Measurements from ENCODE around the gene GIPC2.
"Not testable (repeated sequence)": the region's sequence is repeated elsewhere in the genome, so short reads cannot be mapped to it uniquely, and the experiment has no call there.

The GIPC2 gene

DNA sequence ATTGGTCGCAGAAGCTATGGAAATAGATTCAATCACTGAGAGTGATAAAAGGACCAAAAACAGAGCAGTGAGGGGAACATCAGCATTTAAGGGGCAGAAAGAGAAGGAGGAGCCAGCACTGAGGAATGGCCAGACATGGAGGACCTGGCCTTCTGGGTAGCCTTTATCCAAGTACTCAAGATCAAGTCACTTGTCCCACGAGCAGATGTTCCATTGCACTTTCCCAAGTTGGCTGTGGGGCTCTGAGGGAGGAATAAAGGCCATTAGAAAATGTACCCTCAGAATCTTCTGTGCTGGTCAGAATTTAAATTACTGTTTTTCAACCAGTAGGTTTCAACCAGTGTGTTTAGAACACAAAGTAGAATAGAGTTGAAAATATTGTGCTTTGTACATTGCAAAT lies 55.3 kb downstream of the GIPC2 start:
- DNase-seq: no peak

DNA sequence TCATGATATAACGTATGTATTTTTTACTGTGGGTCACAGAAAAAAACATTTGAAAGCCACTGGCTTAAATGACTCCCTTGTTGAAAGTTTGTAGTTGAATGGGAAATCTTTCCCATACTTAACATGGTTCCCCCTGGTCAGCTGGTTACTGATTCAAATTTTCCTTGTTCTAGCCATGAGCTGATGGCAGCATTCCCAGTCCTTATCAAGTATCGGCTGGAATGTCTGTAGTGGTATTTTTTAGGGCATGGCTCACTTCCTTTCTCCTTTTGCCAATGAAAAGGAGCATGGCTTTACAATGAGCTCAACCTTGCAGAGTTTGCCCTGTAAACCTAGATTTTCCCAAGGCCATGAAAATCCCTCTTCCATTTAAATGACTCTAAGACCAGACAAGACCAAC lies 55.7 kb downstream of the GIPC2 start:
- DNase-seq: no peak

- DNase-seq: no peak
These were observed 56.3 kb downstream of the GIPC2 start for GRCh38 chr1:78102082-78102481.

GRCh38 chr1:78102916-78103315 lies 57.1 kb downstream of the GIPC2 start:
- DNase-seq: no peak

- DNase-seq: no peak
These were observed 58.6 kb downstream of the GIPC2 start for GRCh38 chr1:78104322-78104721.

- not testable (repeated sequence) for DNase-seq
These were observed 63.9 kb downstream of the GIPC2 start for GRCh38 chr1:78109659-78110058.

- DNase-seq: no peak
These were observed 67.6 kb downstream of the GIPC2 start for GRCh38 chr1:78113156-78113916.

GRCh38 chr1:78114034-78114956 lies 68.5 kb downstream of the GIPC2 start:
- peak; percentile 73 for DNase-seq

DNA sequence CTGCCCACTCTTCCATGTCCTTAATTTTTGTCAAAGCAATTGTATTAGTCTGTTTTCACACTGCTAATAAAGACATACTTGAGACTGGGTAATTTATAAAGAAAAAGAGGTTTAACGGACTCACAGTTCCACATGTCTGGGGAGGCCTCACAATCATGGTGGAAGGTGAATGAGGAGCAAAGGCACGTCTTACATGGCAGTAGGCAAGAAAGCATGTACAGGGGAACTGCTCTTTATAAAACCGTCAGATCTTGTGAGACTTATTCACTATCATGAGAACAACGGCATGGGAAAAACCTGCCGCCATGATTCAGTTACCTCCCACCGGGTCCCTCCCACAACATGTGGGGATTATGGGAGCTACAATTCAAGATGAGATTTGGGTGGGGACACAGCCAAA lies 74.7 kb downstream of the GIPC2 start:
- DNase-seq: not testable (repeated sequence)

DNA sequence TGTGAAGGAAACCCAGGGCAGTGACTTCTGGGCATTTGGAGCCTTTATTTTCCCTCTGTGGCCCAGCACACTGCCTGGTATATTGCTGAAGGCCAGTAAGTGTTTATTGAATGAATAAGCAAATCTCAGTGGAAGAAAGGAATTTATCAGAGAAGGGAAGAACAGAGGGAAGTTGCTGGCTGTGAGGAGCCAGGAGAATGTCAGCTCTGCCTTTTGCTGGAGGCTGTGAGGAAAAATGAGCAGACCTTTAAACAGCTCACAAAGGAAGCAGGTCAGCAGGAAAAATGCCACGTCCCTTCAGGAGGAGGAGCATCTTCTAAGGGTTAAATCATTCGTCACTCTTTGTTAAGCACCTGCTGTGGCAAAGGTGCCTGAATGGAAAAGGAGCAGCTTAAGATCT lies 75.9 kb downstream of the GIPC2 start:
- DNase-seq: no peak

- DNase-seq: no peak
These were observed 76.6 kb downstream of the GIPC2 start for GRCh38 chr1:78122389-78122788.

DNA sequence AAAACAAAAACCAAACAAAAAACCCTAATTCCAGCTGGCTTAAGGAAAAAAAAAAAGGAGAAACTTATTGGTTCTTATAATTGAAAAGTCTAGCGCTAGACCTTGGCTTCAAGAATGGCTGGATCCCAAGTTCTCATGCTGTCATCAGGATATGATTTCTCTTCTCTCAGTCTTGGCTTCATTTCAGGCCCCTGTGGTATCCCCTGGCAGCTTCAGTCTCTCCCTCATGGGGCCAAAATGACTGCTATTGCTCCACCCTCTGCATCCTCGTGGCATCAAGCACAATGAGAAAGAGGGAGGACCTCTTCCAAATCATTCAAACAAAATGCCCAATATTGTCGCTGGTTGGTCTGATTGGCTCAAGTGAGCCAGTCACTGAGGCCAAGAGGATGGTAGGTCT lies 80.7 kb downstream of the GIPC2 start:
- DNase-seq: no peak

- no peak for DNase-seq
These were observed 86.6 kb downstream of the GIPC2 start for GRCh38 chr1:78132174-78132947.

GRCh38 chr1:78132948-78133322 lies 87.2 kb downstream of the GIPC2 start:
- no peak for DNase-seq

DNA sequence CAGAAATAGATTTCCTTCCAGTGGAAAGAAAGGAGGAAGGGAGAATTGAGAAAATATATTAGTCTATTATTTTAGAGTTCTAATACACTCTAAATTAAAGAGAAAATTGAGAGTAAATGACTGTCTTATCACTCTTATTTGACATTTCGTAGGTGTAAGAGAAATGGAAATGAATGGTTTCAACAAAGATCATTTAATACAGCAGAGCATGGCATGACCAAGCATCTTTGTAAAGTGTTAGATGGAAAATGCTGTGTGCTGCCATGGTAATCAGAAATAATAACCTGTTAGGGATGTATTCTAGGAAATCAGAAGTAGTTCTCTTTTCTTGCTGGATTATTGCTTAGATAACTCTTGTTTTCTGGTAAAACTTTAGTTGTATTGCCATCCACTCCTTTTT lies 90.9 kb downstream of the GIPC2 start:
- DNase-seq: no peak

DNA sequence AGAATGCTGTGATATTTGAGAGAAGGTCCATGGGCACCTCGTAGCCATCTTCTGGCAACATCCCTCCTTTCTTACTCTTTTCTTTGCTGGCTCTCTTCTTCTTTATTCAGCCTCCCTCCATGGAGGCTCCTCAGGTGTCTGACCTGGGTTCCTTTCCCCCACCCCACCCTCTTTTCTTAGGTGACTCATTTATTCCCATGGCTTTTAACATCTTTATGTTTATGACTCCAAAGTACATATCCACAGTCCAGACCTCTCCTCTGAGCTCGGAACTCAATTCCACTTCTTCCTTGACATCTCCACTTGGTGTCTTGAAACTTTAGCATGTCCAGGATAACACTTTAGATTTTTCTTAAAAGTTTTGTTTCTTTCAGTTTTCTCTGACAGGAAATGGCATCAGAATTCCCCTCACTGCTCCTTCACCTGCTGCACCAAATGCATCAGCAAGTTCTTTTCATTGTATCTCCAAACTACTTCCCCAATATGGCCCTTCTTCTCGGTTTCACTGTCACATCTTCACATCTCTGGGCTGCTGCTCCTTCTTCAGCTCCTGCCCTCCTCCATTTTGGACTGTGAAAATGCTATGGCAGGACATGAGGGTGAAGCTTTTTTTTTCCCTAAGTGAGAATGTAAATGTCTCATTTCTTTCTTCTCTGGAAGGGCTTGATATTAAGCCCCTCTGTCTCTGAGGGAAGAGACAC lies 95.9 kb downstream of the GIPC2 start:
- DNase-seq: no peak

GRCh38 chr1:78142736-78143135 lies 97.0 kb downstream of the GIPC2 start:
- no peak for DNase-seq

DNA sequence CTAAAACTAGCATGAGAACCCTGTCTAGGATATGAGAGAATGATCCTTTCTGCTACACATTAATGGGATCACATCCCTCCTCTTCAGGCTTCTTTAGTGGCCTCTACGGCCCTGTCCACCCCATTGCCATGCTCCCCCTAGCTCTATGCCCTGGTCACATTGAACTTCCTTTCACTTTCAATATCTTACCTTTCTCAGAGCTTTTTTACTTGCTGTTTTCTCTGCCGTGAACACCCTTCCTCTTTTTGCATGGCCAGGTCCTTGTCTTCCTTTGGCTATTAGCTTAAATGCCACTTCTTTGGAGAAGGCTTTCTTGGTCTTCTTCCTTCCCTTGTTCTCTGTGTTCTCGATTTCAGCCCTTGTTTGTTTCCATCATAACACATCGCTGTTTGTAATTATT lies 97.4 kb downstream of the GIPC2 start:
- no peak for DNase-seq

DNA sequence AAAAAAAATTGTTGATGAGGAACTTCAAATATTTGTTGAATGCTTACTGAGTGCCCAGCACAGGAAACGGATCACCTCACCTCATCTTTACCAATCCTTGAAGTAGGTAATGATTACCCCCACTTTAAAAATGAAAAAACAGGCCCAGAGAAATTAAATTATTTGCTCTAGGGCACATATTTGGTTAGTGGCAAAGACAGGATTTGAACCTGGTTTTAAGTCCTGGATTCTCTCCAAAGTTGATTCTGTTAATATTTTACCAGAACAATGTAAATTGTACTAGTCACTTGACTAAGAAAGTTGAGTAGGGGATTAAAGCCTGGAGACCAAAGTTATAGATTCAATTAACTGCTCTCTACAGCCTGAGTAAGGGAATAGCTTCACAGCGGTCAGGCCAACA lies 97.9 kb downstream of the GIPC2 start:
- no peak for DNase-seq

DNA sequence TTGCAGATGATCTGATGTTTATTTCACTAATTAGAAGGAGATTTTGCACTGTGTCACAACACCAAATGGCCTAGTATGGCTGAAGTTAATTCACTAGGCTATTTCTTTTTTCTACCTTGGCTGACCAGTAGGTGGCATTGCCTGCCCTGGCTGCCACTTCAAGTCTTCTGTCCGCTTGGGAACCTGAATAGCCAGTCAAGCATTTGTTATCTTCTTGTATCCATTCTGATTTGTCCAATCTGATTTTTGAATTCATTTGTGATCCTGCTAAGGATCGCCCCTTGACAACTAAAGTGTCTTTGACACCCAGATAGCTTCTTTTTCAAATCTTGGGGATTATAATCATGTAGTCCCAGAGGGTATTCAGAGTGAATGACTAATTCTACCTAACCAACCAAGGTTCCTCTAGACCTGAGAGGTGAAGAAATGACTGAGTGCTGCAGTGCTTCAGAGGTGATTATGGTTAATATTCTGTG lies 99.4 kb downstream of the GIPC2 start:
- peak; percentile 59 for DNase-seq

DNA sequence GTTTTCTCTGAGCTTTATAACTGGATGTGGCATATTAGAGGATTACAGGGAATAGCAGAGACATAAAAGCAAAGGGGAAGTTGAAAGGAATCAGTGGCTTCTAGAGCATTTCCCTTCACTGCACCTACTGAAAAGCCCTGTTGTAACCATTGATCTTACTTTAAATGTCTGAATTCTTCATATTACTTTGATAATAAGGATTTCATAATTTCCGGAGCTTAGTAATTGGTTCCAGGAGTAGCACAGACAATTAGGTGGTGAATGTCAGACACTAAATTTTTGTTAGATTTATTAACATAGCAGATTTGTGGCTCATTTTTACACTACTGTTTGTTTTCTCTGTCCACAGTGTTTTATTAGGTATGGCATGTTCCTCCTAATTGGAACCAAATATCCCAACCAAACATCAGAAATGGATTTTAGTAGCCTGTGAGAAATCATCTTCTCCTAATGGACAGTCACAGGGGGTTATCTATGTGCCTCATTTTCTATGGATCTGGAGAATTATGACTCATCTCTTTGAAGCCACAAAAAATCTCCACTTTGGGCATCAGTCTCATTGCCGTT lies 100.5 kb downstream of the GIPC2 start:
- DNase-seq: no peak

GRCh38 chr1:78147031-78147430 lies 101.3 kb downstream of the GIPC2 start:
- DNase-seq: no peak

All from activated CD4-positive, alpha-beta T cell treated with anti-CD3 and anti-CD28 coated beads, Interleukin-10, Interleukin-2, amounts not matched to agents 100 ng/mL and 50 ng/mL, durations not matched to agents 16 hours and 8 hours (primary cell).